Activated T-helper 1 cell treated with anti-CD3 and anti-CD28 coated beads, Interleukin-12 subunit alpha, Interleukin-12 subunit beta, Interleukin-2, Interleukin-4 antibody, amounts not matched to agents 30 ng/mL and 10 ng/mL and 1 ng/mL, durations not matched to agents 14 hours and 24 hours and 36 hours (primary cell): ENCODE data around the gene PTPN11. TPM values are rescaled to one million over a fixed set of nuclear protein-coding genes. Genes with fewer than 3 reads are reported as not detected.
"Not testable (repeated sequence)": the region's sequence is repeated elsewhere in the genome, so short reads cannot be mapped to it uniquely, and the experiment has no call there.

ENCODE experiments used
- DNase-seq: peaks from one replicate; pipeline ENCODE4 v3.0.0; 2021; ENCODE audit warnings: low spot score
- H3K27ac Mint-ChIP-seq: one replicate; pipeline ENCODE4 v1.8.0; 2021; ENCODE audit warnings: mild to moderate bottlenecking, mixed read lengths
- H3K27me3 Mint-ChIP-seq: one replicate; pipeline ENCODE4 v1.8.0; 2022; ENCODE audit warnings: mild to moderate bottlenecking, moderate library complexity, mixed read lengths; ENCODE audit not compliant: insufficient read depth
- H3K36me3 Mint-ChIP-seq: one replicate; pipeline ENCODE4 v1.8.0; 2021; ENCODE audit warnings: low read depth, mixed read lengths
- H3K4me1 Mint-ChIP-seq: one replicate; pipeline ENCODE4 v1.8.0; 2021; ENCODE audit warnings: low read depth, mixed read lengths
- H3K4me3 Mint-ChIP-seq: one replicate; pipeline ENCODE4 v1.8.0; 2021; ENCODE audit warnings: mild to moderate bottlenecking, moderate library complexity, mixed read lengths
- H3K9me3 Mint-ChIP-seq: one replicate; pipeline ENCODE4 v1.8.0; 2021; ENCODE audit warnings: mixed read lengths
- intact Hi-C: fragments of 100-400 bp; cut with micrococcal nuclease; formaldehyde crosslinking; loops from one replicate; pipeline ENCODE4 v1.15.1; 2024
- total RNA-seq: library from RNA; stranded (reverse); gene quantifications from 2 replicates; pipeline ENCODE4 v1.2.3, GENCODE V29; 2022

PTPN11 gene
- total RNA-seq, 1 donor from 2014 or later: 163 TPM

DNA sequence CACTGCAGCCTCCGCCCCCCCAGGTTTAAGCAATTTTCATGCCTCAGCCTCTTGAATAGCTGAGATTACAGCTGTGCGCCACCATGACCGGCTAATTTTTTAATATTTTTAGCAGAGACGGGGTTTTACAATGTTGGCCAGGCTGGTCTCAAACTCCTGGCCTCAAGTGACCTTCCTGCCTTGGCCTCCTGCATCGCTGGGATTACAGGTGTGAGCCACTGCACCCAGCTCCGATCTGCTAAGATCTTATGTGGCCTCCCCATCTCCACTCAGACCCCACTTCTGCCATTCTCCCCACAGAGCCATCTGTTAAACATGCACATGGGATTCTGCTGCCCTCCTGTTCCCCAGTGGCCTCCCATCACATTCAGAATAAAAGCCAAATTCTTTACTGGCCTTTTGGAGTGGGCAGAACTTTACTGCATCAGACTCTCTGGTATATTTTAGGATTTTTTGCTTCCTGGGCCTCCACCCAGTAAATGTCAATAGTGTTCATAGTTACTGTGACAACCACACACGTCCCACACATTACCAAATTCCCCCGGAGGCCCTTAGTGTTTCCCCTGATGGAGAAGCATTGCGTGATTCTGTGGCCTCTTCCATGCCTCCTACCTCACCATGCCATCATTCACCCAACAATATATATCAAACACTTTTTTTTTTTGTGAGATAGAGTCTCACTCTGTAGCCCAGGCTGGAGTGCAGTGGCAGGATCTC is 96.3 kb downstream of the PTPN11 start:
- intact Hi-C loops: no loop called here
- Mint-ChIP-seq H3K9me3 (no peaks in the 10 kb centered on the region), H3K36me3 (peaks cover 3% of the 10 kb centered on the region), H3K27ac (peak overlapping the region; percentile 4), H3K4me3 (no peak overlapping the region), H3K4me1 (no peaks in the 10 kb centered on the region), H3K27me3 (no peaks in the 10 kb centered on the region)
- DNase-seq: no peak

DNA sequence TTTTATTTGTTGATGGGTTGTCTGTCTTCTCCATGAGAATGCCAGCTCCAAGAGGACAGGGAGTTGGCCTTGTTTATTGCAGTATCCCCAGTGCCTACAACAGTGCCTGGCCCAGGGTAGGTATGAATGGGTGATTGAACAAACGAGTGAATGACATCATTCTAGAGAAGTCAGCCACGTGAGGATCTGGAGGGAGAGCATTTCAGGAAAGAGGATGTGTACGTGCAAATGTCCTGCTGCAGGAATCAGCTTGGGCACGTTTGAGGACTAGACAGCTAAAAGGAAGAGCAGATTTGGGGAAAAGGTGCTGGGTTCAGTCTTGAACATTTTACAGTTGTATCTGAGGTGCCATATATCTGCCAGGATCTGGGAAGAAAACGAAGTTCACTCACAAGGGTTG is 97.1 kb downstream of the PTPN11 start:
- DNase-seq: no peak
- Mint-ChIP-seq H3K36me3 (peaks cover 3% of the 10 kb centered on the region), H3K4me1 (no peaks in the 10 kb centered on the region), H3K27me3 (no peaks in the 10 kb centered on the region), H3K4me3 (no peak overlapping the region), H3K27ac (no peak overlapping the region), H3K9me3 (no peaks in the 10 kb centered on the region)
- intact Hi-C loops: no loop called here

DNA sequence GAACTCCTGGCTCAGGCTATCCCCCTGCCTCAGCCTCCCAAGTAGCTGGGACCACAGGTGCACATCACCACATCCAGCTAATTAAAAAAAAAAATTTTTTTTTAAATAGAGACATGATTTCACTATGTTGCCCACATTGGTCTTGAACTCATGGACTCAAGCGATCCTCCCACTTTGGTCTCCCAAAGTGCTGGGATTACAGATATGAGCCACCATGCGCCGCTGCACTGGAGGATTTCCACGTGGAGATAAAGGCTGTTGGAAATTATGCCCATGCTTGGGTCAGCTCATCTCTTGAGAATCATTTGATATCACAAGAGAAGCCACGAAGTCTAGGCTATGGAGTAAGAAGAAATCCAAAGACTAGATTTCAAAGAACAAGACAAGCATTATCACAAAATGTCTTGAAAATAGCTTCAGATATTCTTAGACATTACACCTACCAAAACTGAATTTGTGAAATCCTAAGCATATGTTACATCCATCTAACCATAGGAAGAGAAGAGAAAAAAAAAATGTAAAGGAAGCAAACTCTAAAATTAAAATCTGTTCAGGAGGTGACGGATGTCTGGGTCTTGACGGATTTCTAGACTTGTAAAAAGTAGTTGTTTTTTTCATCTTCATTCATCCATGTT is 99.1 kb downstream of the PTPN11 start:
- no peaks in the 10 kb centered on the region for H3K4me1 Mint-ChIP-seq
- H3K4me3 Mint-ChIP-seq: no peak overlapping the region
- no peaks in the 10 kb centered on the region for H3K27me3 Mint-ChIP-seq
- H3K27ac Mint-ChIP-seq: no peak overlapping the region
- intact Hi-C loops: no loop called here
- DNase-seq: no peak
- H3K36me3 Mint-ChIP-seq: no peaks in the 10 kb centered on the region
- H3K9me3 Mint-ChIP-seq: no peaks in the 10 kb centered on the region

DNA sequence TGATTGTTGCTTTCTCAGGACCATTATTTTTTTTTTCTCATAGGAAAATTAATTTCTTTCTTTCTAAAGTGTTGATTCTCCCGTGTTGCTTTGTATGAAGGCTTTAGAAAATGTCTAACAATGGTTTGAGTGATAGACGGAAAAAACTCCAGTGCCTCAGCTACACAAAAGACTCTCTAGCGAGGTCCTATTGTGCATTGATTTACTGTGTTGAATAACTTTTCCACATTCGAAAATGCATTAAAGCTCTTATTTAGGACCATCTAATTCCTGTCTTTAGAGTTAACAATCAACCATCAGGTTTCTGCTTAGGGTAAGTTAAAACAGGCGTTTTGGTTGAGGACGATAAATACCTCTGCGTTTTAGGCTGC is 99.6 kb downstream of the PTPN11 start:
- no peaks in the 10 kb centered on the region for H3K27me3 Mint-ChIP-seq
- DNase-seq: no peak
- H3K4me3 Mint-ChIP-seq: no peak overlapping the region
- H3K36me3 Mint-ChIP-seq: no peaks in the 10 kb centered on the region
- H3K9me3 Mint-ChIP-seq: no peaks in the 10 kb centered on the region
- intact Hi-C loops: no loop called here
- H3K27ac Mint-ChIP-seq: no peak overlapping the region
- no peaks in the 10 kb centered on the region for H3K4me1 Mint-ChIP-seq

- H3K27me3 Mint-ChIP-seq, H3K4me3 Mint-ChIP-seq, H3K27ac Mint-ChIP-seq, H3K9me3 Mint-ChIP-seq, intact Hi-C loops, H3K36me3 Mint-ChIP-seq, DNase-seq, H3K4me1 Mint-ChIP-seq: not testable (repeated sequence)
These were observed 101.1 kb downstream of the PTPN11 start for GRCh38 chr12:112519841-112520340.

GRCh38 chr12:112523856-112524255 is 105.1 kb downstream of the PTPN11 start:
- DNase-seq: no peak
- no peaks in the 10 kb centered on the region for H3K27me3 Mint-ChIP-seq
- no peak overlapping the region for H3K4me3 Mint-ChIP-seq
- intact Hi-C loops: no loop called here
- H3K27ac Mint-ChIP-seq: no peak overlapping the region
- no peaks in the 10 kb centered on the region for H3K4me1 Mint-ChIP-seq
- H3K9me3 Mint-ChIP-seq: no peaks in the 10 kb centered on the region
- no peaks in the 10 kb centered on the region for H3K36me3 Mint-ChIP-seq

- Mint-ChIP-seq H3K27me3 (no peaks in the 10 kb centered on the region), H3K4me3 (no peak overlapping the region), H3K9me3 (no peaks in the 10 kb centered on the region), H3K36me3 (no peaks in the 10 kb centered on the region), H3K4me1 (no peaks in the 10 kb centered on the region), H3K27ac (no peak overlapping the region)
- intact Hi-C loops: no loop called here
- no peak for DNase-seq
These were observed 105.5 kb downstream of the PTPN11 start for GRCh38 chr12:112524269-112524668.

GRCh38 chr12:112524676-112525425 is 106.1 kb downstream of the PTPN11 start:
- no peak overlapping the region for H3K27ac Mint-ChIP-seq
- no peak overlapping the region for H3K4me3 Mint-ChIP-seq
- DNase-seq: no peak
- intact Hi-C loops: no loop called here
- H3K9me3 Mint-ChIP-seq: no peaks in the 10 kb centered on the region
- no peaks in the 10 kb centered on the region for H3K27me3 Mint-ChIP-seq
- no peaks in the 10 kb centered on the region for H3K4me1 Mint-ChIP-seq
- no peaks in the 10 kb centered on the region for H3K36me3 Mint-ChIP-seq

DNA sequence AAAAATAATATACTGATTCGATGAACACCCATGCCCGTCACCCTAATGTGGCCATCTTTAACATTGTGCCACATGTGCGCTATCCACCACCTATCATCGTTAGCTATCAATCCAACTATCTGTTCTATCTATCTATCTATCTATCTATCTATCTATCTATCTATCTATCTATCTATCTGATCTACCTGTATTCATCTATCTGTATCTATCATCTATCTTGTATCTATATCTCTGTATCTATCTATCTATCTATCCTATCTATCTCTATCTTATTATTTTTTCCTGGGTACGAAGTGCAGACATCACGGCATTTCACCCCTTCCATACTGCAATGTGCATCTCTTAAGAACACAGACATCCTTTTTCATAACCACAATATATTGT is 106.7 kb downstream of the PTPN11 start:
- Mint-ChIP-seq H3K9me3 (no peaks in the 10 kb centered on the region), H3K4me3 (no peak overlapping the region), H3K36me3 (no peaks in the 10 kb centered on the region), H3K4me1 (no peaks in the 10 kb centered on the region), H3K27me3 (no peaks in the 10 kb centered on the region), H3K27ac (no peak overlapping the region)
- intact Hi-C loops: no loop called here
- DNase-seq: no peak

DNA sequence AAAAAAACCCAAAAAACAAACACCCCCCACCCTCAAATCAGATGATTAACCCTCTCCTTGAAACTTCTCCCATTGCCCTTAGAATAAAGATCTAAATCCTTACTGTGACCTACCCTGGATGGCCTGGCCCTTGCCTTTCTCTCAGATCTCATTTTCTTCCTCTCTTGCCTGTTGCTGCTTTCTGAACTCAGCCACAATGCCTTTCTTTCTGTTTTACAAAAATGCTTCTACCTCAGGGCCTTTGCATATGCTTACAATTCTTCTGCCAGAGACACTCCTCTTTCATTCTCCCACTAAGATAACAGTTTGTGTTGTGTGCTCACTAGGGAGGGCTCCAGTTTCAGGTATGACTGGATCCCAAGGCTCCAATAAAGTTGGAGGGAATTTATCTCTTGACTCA is 108.3 kb downstream of the PTPN11 start:
- H3K27ac Mint-ChIP-seq: no peak overlapping the region
- H3K27me3 Mint-ChIP-seq: no peaks in the 10 kb centered on the region
- no peak for DNase-seq
- intact Hi-C loops: no loop called here
- H3K9me3 Mint-ChIP-seq: no peaks in the 10 kb centered on the region
- H3K4me1 Mint-ChIP-seq: no peaks in the 10 kb centered on the region
- H3K36me3 Mint-ChIP-seq: no peaks in the 10 kb centered on the region
- no peak overlapping the region for H3K4me3 Mint-ChIP-seq

DNA sequence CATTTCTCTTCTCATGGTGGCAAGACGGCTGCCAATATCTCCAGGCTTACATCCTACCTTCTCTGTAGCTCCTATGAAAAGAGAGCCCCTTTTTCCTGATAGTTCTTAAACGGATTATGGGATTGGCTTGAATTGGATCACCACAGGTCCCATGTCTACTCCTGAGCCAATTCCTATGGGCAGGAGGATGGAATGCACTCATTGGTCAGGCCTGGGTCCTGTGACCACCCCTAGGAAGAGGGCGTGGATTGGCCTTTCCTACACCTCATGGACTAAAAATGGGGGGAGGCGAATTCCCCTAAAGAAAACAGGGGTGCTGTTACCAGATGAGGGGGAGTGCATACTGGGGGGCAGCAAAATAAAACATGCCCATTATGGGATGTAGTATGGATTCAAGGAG is 108.8 kb downstream of the PTPN11 start:
- no peak overlapping the region for H3K27ac Mint-ChIP-seq
- H3K36me3 Mint-ChIP-seq: no peaks in the 10 kb centered on the region
- no peak overlapping the region for H3K4me3 Mint-ChIP-seq
- no peaks in the 10 kb centered on the region for H3K9me3 Mint-ChIP-seq
- DNase-seq: no peak
- H3K27me3 Mint-ChIP-seq: no peaks in the 10 kb centered on the region
- intact Hi-C loops: no loop called here
- H3K4me1 Mint-ChIP-seq: no peaks in the 10 kb centered on the region

DNA sequence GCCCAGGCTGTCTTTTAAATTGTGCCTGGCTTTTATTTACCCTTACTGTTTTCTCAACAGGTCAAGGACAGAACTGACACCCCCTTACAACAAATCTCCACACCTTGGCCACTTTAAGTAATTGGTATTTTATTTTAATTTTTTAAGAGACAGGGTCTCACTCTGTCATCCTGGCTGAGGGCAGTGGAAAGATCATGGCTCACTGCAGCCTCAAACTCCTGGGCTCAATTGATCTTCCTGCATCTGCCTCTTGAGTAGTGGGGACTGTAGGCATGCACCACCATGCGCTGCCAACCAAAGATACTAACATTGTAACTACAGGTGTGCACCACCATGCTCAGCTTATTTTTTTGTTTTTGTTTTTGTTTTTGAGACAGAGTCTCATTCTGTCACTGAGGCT is 109.8 kb downstream of the PTPN11 start:
- Mint-ChIP-seq H3K27ac (no peak overlapping the region), H3K4me3 (no peak overlapping the region), H3K4me1 (no peaks in the 10 kb centered on the region), H3K27me3 (no peaks in the 10 kb centered on the region), H3K9me3 (no peaks in the 10 kb centered on the region), H3K36me3 (no peaks in the 10 kb centered on the region)
- no peak for DNase-seq
- intact Hi-C loops: no loop called here

- no peaks in the 10 kb centered on the region for H3K9me3 Mint-ChIP-seq
- DNase-seq: no peak
- H3K27me3 Mint-ChIP-seq: peaks cover 1% of the 10 kb centered on the region
- no peaks in the 10 kb centered on the region for H3K36me3 Mint-ChIP-seq
- H3K4me1 Mint-ChIP-seq: no peaks in the 10 kb centered on the region
- H3K27ac Mint-ChIP-seq: no peak overlapping the region
- intact Hi-C loops: no loop called here
- no peak overlapping the region for H3K4me3 Mint-ChIP-seq
These were observed 112.2 kb downstream of the PTPN11 start for GRCh38 chr12:112530941-112531340.
